ENCODE data around the gene CAV3.

The CAV3 gene

DNA sequence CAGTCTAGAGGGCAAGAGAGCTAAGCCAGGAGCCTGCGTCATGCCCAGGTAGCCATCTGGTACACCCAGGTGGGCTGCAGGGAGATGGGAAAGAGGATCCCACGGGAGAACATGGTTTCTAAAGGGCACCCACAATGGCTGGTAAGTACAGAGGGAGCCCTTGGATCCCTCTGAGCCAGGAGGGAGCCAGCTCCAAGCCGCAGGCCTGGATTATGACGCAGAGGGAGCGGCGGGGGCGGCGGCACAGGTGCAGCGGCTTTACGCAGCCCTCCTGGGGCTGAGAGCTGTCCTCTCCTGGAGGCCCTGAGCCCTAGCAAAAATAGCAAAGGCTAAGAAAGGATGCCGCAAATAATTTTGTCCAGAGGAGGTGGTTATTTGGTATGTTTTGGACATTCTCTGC, 2.8 kb downstream of the CAV3 start:
- DNase-seq (ENCODE audit: low spot score) = no peak

DNA sequence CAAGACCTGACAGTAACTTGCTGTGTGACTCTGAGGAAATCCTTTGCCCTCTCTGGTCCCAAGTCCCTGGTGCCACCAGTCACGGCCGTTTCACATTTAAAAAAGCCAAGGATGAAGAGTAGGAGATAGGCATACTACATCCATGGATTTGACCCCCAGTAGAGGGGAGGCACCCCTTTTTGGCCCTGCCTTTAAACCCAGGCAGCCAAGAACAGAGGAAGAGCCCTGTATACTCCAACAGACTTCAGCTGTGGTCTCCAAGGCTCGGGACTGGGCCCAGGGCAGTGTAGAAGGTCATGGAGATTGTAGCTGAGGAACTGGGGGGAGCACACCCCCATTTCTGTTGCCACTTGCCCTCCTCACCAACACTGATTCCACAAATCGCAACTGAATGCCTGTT, 3.7 kb downstream of the CAV3 start:
- DNase-seq (ENCODE audit: low spot score) = no peak

DNA sequence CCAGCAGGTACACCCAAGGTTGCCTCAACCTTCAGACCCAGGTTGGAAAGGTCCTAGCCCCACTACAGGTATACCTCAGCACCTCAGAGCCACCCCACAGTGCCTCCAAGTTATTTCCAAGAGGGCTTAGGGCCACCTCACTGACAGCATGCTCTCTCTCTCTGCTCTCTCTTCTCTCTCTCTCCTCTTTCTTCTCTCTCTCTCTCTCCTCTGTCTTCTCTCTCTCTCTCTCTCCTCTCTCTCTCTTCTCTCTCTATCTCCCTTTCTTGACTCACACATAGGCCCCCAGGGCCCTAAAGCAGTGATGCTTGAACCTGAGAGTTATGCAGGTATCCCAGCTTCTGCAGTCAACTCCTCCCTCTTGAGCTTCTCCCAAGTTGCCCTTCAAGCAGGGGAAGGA, 4.2 kb downstream of the CAV3 start:
- DNase-seq (ENCODE audit: low spot score) = no peak

DNA sequence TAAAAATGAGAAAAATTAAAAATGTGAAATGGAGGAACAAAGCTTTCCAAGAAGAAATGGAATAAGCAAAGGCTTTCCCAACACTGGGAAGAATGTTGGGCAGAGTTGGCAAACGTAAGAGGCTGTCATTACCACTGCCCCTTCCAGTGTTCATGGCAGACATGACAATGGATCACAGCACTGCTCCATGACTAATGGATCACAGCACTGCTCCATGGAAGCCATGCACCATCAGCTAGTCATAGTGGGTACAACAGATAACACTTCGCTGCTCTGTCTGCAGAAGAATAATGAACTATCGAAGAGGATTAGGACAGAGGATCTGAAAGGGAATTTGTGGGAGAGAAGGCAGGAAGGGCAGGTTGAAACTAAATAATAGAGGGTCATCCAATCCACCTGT, 5.0 kb downstream of the CAV3 start:
- no peak for DNase-seq (ENCODE audit: low spot score)

DNA sequence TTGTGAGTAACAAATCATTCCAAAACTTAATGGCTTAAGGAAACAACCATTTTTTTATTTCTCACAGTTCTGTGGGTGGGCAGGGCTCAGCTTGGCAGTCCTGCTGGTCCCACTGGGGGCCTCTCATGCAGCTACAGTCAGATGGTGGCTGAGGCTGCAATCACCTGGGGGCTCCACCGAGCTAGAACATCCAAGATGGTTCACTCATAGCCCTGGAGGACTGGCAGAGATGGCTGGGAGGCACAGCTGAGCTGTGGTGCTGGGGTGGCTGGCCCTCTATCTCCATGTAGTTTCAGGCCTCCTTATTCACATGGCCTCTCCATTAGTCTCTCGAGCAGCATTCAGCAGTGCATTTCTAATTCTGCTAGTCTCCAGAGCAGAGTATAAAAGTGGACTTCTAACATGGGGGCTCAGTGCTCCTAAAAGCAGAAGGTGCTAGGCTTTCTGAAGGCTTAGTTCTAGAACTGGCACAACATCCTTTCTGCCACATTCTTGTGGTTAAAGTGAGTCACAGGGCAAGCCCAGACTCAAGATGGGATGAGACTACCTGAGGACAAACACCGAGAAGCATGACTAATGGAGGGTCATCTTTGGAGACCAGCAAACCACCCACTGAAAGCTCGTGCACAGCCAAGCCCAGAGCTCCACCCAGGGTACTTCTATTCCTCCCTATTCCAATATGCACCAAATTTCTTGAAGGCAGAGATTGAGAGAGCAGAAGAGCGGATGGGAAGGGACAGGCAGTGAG, 6.3 kb downstream of the CAV3 start:
- DNase-seq (ENCODE audit: low spot score) = no peak

DNA sequence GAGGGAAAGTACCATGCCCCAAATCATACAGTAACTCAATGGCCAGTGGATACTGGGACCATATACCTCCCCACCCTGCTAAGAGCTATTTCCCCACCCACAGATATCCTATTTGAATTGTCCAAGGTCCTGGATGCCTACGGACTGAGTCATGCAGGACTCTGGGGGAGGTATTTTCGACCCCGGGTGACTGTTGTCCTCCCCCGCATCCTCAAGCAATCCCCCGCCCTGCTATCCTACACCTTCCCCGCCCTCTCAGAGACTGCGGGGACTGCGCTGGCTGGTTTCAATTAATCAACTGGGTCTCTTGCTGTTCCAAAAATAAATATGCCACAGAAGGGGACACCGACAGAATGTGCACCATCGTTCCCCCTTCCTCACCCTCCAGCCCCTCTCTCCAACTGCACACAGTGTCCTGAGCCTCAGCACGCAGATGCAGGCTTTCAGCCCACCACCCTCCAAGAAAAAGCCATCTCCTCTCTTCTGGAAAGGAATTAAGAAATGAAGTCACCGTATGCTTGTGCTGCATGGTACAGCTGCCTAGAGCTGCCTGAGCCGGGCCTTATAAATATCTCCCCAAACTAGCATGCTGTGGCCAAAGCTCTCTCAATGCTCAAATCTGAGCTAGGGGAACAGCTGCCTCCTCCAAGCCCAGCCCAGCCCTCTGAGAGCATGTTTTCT, 8.1 kb downstream of the CAV3 start:
- DNase-seq (ENCODE audit: low spot score) = no peak

DNA sequence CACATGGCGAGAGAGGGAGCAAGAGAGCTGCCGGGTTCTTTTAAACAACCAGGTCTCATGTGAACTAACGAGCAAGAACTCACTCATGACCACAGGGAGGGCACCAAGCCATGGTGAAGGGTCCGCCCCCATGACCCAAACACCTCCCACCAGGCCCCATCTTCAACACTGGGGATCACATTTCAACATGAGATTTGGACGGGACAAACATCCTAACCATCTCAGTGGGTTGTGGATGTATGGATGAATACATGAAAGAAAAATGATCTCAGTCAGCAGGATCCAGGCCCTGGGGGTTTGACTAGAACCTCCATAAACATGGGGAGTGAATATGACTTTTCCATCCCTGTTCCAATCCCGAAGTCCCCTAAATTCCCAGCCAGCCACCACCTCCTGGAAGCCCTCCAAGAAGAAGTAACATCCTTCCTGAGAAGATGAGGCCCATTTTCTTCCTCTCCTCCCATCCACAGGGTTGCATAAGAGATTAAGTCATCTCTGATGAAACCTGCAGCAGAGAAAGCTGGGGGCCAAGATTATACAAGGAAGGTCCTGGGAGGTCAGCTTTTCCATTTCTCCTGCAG, 9.5 kb downstream of the CAV3 start:
- DNase-seq (ENCODE audit: low spot score) = no peak

DNA sequence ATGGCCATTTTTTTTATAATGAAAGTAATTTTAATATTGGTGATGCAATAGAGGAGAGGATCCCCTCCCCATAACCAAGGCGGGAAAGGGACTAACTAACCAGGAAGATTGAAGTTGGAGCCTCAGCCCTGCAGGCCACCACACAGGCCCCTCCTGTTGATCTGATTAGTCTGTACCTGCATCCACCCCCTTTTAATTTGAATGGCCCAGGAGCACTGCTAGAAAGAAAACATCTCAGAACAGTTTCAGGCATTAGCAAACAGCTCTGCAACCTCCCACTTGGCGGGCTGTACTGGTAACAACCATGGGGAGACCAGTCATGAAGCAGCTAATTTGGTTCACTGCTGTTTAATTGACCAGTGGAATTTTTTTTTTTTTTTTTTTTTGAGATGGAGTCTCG, 10.3 kb downstream of the CAV3 start:
- no peak for DNase-seq (ENCODE audit: low spot score)

DNA sequence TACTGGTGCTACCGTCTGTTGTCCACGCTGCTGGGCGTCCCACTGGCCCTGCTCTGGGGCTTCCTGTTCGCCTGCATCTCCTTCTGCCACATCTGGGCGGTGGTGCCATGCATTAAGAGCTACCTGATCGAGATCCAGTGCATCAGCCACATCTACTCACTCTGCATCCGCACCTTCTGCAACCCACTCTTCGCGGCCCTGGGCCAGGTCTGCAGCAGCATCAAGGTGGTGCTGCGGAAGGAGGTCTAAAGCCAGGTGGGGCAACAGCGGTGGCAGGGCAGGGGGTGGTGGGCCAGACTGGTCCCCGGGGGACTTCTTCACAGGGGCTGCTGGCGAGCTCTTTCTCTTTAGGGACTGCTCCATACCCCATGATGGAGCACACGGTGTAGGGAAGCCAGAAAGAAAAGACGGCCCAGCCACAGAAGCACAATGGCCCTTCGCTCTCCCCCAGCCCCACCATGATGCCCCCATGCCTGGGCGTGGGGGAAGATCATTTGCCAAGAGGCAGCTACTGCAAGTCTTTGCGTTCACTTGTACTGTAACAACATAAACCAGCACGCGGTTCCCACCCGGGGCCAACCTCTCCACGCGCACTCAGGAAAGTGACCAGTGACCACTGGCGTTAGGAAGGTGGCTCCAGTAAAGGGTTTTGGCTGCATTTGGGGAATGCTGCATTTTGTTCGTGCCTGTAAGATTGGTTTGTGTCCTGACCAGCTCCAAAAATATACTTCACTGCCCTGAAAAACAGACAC, 12.2 kb downstream of the CAV3 start:
- no peak for DNase-seq (ENCODE audit: low spot score)

DNA sequence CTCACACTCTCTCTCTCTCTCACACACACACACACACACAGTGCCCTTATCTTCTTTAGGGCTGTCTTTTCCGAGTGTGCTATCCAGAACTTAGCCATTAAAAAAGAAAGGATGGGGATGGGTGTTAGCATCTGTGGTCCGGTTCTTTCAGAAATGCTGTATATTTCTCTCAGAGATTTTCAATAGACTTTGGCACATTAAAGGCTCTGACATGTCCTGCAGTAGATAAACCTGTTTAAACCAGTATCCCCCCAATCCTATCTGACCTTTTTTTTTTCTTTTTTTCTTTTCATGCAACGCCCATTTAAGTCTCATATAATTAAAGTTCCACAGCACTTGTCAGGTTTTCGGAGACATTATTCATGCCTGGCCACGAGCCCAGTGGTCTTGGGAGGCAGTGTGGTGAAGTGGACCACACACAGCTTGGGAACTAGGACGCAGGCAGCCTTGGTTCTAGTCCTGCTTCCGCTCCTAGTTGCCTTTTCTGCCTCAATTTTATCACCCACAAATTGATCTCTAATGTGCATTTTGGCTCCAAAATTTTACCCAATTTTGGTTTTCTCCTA, 13.3 kb downstream of the CAV3 start:
- DNase-seq (ENCODE audit: low spot score) = no peak

DNA sequence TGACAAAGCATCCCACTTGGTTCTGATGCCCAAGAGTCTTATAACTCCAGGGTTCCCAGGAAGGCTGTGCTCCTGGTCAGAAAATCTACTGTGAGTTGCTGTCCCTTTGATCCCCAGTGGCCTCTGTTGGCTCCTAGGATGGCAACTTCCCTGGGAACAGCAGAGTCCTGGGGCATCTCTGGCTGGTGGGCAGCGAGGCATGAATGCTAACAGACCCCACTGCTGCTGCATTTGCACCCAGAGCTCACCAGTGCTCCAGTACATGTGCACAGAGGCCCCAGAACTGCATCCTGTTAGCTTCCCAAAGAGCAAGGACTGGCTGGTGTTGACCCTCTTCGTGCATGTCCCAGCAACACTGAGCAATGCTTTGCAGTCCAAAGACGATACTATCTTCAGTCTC, 15.7 kb downstream of the CAV3 start:
- no peak for DNase-seq (ENCODE audit: low spot score)

DNA sequence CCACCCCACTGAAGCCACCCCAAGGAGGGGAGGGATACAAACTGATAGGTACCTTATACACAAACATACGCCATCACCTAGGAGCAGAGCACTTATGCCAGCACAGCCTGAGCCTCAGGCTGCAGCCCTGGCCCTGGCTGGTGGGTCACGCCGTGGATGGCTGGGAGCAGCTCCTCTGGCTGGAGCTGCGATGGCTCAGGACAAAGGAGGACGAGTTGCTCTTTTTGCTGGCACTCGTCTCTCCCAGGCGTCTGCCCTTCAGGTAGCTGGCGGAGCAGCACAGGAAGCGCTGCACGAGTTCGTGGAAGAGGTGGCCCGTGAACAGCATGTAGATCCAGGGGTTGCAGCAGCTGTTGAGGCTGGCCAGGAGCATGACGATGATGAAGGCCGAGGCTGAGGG, 19.2 kb downstream of the CAV3 start:
- DNase-seq (ENCODE audit: low spot score) = no peak

DNA sequence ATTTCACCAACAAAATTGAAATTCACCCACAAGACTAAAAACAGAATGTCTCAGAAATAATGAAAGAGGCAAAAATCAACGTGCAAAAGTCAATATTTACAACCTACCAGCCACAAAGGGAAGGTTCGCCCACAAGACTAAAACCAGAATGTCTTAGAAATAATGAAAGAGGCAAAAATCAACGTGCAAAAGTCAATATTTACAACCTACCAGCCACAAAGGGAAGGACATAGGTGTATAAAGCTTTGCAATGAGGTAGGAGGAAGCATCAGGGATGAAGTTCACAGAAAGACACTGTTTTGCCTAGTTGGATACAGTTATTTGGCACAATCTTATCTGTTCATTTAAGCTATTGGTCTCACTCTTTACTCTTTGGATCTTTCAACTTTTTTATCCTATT, 21.5 kb downstream of the CAV3 start:
- no peak for DNase-seq (ENCODE audit: low spot score)

DNA sequence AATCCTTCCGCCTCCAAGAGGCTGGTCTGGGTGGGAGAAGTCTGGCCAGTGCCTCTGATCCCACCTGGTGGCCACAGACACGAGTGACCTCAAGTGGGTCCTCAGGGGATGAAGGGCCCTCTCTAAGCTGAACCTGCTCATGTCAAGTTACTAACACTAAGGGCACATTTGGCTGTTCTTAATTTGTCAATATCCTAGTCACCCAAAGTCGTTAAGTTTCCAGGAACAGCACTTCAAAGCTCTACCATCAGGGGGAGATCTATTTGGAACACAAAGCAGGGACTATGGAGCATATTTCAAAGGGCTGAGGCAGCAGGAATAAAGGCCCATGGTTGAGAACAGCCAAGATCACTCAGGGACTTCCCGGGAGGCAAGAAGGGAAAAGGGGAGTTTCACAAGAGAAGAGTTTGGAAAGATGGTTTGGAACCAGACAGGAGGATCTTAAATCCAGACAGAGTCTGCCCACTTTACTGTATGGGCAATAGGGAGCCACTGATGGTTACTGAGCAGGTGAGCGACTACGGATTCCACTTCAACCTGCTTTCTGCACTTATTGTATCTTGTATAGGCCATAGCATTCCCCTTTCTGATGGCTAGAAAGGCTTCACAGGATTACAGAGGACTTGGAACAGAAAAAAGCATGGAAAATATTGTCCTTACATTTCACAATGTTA, 22.1 kb downstream of the CAV3 start:
- no peak for DNase-seq (ENCODE audit: low spot score)

DNA sequence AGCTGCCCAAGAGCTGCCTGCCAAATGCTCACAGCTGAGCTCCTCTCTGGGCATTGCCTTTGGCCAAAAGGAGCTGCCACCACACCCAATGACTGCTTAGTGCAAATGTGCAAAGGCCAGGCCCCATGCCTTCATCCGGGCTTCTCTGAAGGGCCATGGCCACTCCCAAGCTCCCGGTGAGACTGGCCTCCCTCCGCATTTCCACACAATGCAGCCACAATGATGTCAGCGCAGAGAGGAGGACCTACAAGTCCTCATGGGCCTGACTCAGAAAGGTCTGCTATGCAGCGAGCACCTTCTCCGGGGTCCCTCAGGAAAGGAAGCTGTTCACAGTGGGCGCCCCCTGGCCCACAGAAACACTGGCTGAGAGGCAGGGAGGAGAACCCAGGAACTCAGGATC, 23.1 kb downstream of the CAV3 start:
- DNase-seq (ENCODE audit: low spot score) = no peak

DNA sequence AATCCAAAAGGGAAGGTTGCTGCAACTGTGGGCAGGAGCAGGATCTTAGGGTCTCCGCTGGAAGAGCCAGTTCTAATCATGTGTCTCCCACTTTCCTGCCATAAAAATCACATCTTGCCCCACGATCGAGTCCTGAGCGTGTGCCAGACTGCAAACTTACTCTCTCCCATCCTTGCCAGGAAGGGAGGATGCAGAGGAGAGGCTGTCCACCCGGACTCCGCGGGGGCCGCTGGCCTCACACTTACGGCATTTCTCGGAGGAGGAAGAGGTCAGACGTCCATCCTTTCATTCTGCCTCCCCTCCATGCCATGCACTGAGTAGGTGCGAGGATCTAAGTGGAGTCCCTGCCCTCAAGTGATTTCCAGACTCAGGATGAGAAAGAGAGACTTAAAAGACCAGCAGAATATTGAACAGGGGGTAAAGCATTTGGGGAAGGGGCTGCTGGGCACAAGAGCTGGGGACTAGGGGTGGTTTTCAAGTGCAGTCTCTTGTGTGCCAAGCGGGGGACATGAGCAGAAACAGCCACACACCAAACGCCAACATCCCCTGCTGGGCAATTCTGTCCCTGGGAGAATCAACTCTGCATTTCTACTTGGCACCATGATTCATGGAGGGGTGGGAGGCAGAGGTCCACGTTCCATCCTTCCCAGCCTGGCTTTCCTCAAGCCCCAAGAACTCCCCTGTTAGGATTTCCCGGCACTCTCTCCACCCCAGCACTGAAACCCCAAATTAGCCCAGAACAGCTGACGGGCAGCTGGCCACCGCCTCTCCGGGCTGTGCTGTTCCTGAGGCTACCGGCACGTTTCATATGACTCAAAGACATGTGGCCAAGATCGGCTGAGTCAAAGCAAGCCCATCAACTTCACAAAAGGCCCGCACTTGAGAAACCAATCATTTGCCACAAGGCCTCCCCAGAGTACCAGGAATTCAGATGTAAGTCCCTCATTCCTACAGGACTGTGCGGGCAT, 24.2 kb downstream of the CAV3 start:
- DNase-seq (ENCODE audit: low spot score) = no peak

DNA sequence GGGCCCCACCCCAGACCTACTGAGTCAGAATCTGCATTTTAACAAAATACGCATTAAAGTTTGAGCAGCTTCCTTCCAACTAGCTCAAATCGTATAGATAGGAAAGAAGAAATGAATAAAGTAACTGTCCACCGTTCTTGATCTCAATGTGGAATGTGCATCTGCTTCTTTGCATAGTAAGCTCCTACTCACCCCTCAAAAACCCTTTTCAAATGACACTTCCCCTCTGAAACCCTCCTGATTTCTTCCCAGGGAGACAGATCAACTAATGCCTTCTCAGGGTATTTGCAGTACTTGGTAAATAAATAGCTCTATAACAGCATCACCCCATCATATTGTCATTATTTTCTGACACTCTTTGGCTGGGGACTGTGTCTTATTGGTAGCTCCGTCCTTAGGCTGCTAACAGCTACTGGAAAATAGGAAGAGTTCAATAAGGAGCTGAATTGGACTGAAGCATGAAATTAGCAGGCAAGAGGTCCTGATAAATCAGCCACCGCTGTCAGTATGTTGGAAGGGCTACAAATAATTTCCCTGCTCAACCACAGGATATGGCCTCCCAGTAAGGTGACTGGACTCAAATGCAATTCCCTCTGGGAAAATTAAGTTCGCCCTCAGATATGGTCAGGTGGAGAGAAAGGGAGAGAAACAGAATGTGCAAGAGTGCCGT, 25.6 kb downstream of the CAV3 start:
- DNase-seq (ENCODE audit: low spot score) = no peak

DNA sequence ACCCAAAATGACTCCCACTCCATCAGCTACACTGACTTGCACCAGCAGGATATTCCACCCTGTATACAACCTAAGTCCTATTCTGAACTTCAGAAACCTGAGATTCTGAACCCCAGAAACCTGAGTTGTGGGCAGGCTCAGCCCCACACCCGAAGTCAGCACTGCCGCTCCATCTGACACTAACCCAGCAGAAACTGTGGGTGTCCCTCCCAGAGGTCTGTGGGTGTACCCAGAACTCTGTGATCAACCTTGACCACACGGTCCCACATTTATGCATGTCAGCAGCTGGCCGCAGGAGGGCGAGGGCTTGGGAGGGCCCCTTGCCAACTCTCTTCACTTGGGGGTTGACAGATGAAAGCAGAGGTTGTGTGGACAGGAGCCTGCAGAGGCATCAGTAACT, 26.5 kb downstream of the CAV3 start:
- no peak for DNase-seq (ENCODE audit: low spot score)

DNA sequence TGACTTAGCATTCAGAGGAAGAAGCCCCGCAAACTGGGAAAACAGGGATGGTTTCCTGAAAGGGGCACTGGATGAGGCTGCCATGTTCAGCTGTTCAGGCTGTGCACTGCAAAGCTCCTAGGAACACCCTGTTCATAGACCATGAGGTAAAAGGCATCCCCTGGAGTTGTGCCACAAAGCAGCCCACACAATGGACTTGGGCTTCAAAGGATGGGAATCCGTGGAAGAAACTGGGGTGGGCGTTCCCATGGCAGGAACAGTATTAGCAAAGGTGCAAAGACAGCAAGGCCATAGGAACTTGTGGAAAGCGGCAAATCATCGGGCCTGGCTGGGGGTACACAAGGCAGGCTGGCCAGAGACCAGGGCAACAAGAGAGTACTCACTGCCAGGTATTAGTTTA, 26.9 kb downstream of the CAV3 start:
- DNase-seq (ENCODE audit: low spot score) = no peak

DNA sequence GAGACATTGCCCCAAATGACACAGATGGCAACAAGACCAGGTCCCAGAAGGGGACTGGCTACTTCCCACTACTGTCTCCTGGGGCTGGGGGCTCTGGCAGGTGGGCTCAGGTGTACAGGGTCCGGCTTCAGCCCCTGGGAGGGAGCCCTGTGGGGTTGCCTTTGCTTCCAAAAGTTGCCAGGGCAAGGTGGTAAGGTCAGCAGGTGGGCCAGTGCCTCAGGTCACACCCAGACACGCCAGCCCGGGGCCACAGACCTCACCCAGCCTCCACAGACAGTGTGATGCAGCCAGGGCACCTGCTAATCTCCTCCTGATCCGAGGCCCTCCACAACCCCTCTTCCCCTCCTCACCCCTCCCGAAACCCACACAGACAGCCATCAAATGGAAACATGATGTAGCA, 28.3 kb downstream of the CAV3 start:
- no peak for DNase-seq (ENCODE audit: low spot score)
